Kasumi-1 (cell line): Measurements from ENCODE around the gene HIRIP3.

ENCODE experiments used
- DNase-seq, 2 experiments: peaks; one replicate each; lab custom pipeline; 2025; lab: John Stamatoyannopoulos, UW

The HIRIP3 gene

GRCh38 chr16:29983420-29984136 is 11.8 kb downstream of the HIRIP3 start:
- no peak for DNase-seq

- no peak for DNase-seq
These were observed 12.6 kb downstream of the HIRIP3 start for GRCh38 chr16:29982560-29983419.

- DNase-seq = no peak
These were observed 16.7 kb downstream of the HIRIP3 start for GRCh38 chr16:29978564-29979270.

- DNase-seq = no peak
These were observed 17.3 kb downstream of the HIRIP3 start for GRCh38 chr16:29978081-29978480.

GRCh38 chr16:29977063-29977825 is 18.2 kb downstream of the HIRIP3 start:
- DNase-seq = no peak

GRCh38 chr16:29975811-29976511 is 19.5 kb downstream of the HIRIP3 start:
- DNase-seq = no peak

GRCh38 chr16:29975134-29975538 is 20.3 kb downstream of the HIRIP3 start:
- no peak for DNase-seq

- no peak for DNase-seq
These were observed 20.9 kb downstream of the HIRIP3 start for GRCh38 chr16:29974291-29975133.

- peak; percentile 84 to 86 for DNase-seq
These were observed 21.8 kb downstream of the HIRIP3 start, which contains the start of gene TAOK2 for GRCh38 chr16:29973384-29974246. TSS of gene TAOK2 (plus strand) at chr16:29973868. CDS start at chr16:29977773, 3,905 bp downstream.

GRCh38 chr16:29972992-29973383 is 22.4 kb downstream of the HIRIP3 start:
- no peak for DNase-seq

- no peak for DNase-seq
These were observed 22.9 kb downstream of the HIRIP3 start for GRCh38 chr16:29972500-29972899.

GRCh38 chr16:29971304-29971703 is 24.1 kb downstream of the HIRIP3 start:
- DNase-seq = no peak

- no peak for DNase-seq
These were observed 27.2 kb downstream of the HIRIP3 start for GRCh38 chr16:29968205-29968604.

GRCh38 chr16:29963021-29963743 is 32.2 kb downstream of the HIRIP3 start:
- no peak for DNase-seq

GRCh38 chr16:29962344-29962994 is 32.9 kb downstream of the HIRIP3 start:
- peak; percentile 10 to 14 for DNase-seq

- peak; percentile 48 to 54 for DNase-seq
These were observed 33.7 kb downstream of the HIRIP3 start, which contains the start of gene TMEM219 for GRCh38 chr16:29961479-29962343. TSS of gene TMEM219 (plus strand) at chr16:29962079. CDS start at chr16:29963144, 1,065 bp downstream.

GRCh38 chr16:29961127-29961478 is 34.3 kb downstream of the HIRIP3 start:
- no peak for DNase-seq
